Measurements from ENCODE around the gene SLCO3A1.

GRCh38 chr15:91995146-91995545, 141.6 kb downstream of the SLCO3A1 start:
- TF ChIP-seq POLR2AphosphoS5 (IDR thresholded peaks at IDR 0.05) (no peak), CTCF (IDR thresholded peaks at IDR 0.05) (no peak), POLR2A (IDR thresholded peaks at IDR 0.05) (no peak), EP300 (IDR thresholded peaks at IDR 0.05) (no peak)
